Measurements from ENCODE around the gene ZNF652. TPM values are rescaled to one million over a fixed set of nuclear protein-coding genes. Genes with fewer than 3 reads are reported as not detected.

Gene ZNF652
- polyA plus RNA-seq, 4 donors = 8.6 to 27.3 (median 17.6) TPM

GRCh38 chr17:49403514-49404289 is 41.7 kb upstream of the ZNF652 start:
- Histone ChIP-seq H3K27me3 (ENCODE audit: control insufficient read depth in 3 of 3, insufficient read depth in 3 of 3, low read length in 3 of 3) (no peaks in the 10 kb centered on the region), H3K36me3 (ENCODE audit: control insufficient read depth in 3 of 3, insufficient read depth in 2 of 3, low read depth in 1 of 3, low read length in 3 of 3) (peaks cover 7 to 55% (median 12%) of the 10 kb centered on the region in 3 donors), H3K4me1 (ENCODE audit: control insufficient read depth in 3 of 3, insufficient read depth in 2 of 3, low read depth in 1 of 3, low read length in 2 of 3) (peaks cover 0 to 3% (median 0%) of the 10 kb centered on the region in 3 donors), H3K9me3 (ENCODE audit: control insufficient read depth in 2 of 2, insufficient read depth in 1 of 2, low read depth in 1 of 2, low read length in 1 of 2) (no peaks in the 10 kb centered on the region), H3K27ac (ENCODE audit: low read depth in 1 of 3, low read length in 2 of 3) (peak overlapping the region in 1 of 3 donors; percentile 61), H3K4me3 (ENCODE audit: low read depth in 1 of 3, low read length in 3 of 3) (no peak overlapping the region)
- 74 to 89% (median 84%) methylated on average over 10 of the region's 10 CpGs for WGBS, 3 donors
- FAIRE-seq = no peak
- DNase-seq = no peak

- H3K4me1 ChIP-seq (ENCODE audit: control insufficient read depth in 3 of 3, insufficient read depth in 2 of 3, low read depth in 1 of 3, low read length in 2 of 3) = no peaks in the 10 kb centered on the region
- peaks cover 7 to 47% (median 12%) of the 10 kb centered on the region in 3 donors for H3K36me3 ChIP-seq (ENCODE audit: control insufficient read depth in 3 of 3, insufficient read depth in 2 of 3, low read depth in 1 of 3, low read length in 3 of 3)
- no peaks in the 10 kb centered on the region for H3K9me3 ChIP-seq (ENCODE audit: control insufficient read depth in 2 of 2, insufficient read depth in 1 of 2, low read depth in 1 of 2, low read length in 1 of 2)
- H3K27ac ChIP-seq (ENCODE audit: low read depth in 1 of 3, low read length in 2 of 3) = peak overlapping the region in 1 of 3 donors; percentile 7
- 75 to 80% (median 80%) methylated on average over 6 of the region's 6 CpGs for WGBS, 3 donors
- H3K27me3 ChIP-seq (ENCODE audit: control insufficient read depth in 3 of 3, insufficient read depth in 3 of 3, low read length in 3 of 3) = no peaks in the 10 kb centered on the region
- FAIRE-seq = no peak
- H3K4me3 ChIP-seq (ENCODE audit: low read depth in 1 of 3, low read length in 3 of 3) = no peak overlapping the region
- DNase-seq = no peak
Measured at GRCh38 chr17:49402706-49403105, 40.7 kb upstream of the ZNF652 start.

DNA sequence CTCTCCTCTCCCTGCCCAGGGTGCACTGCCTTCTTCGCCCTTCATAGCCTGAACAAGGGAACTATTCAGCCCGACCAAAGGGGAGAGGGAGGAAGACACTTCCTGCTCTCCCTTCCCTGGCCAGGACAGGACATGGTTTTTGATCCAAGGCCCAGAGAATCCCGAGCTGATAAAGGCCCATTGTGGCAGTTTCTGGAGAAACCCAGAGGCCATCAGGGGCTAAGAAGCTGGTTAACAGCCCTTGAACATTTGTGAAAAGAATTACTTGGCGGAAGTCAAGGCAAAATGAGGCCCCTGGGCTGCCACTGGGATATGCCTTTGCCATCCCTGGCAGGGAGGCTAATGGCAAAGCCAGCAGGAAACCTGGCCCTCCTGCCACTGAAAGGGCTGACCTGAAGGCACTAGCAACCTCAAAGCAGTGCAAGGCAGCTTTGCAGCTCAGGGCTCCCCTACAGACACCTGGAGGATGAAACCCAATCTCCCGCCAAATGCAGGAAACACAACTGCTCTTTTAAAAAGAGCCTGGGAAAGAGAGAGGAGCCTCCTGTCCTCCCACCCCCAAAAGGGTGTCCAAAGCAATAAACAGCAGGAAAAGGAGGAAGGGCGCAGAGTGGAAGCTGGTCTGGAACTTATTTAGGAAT is 40.0 kb upstream of the ZNF652 start:
- FAIRE-seq (no peak), DNase-seq (no peak)
- no peak overlapping the region for H3K4me3 ChIP-seq (ENCODE audit: low read depth in 1 of 3, low read length in 3 of 3)
- no peaks in the 10 kb centered on the region for H3K9me3 ChIP-seq (ENCODE audit: control insufficient read depth in 2 of 2, insufficient read depth in 1 of 2, low read depth in 1 of 2, low read length in 1 of 2)
- 74 to 82% (median 78%) methylated on average over 6 of the region's 6 CpGs for WGBS, 3 donors
- H3K4me1 ChIP-seq (ENCODE audit: control insufficient read depth in 3 of 3, insufficient read depth in 2 of 3, low read depth in 1 of 3, low read length in 2 of 3) = no peaks in the 10 kb centered on the region
- no peak overlapping the region for H3K27ac ChIP-seq (ENCODE audit: low read depth in 1 of 3, low read length in 2 of 3)
- peaks cover 7 to 44% (median 12%) of the 10 kb centered on the region in 3 donors for H3K36me3 ChIP-seq (ENCODE audit: control insufficient read depth in 3 of 3, insufficient read depth in 2 of 3, low read depth in 1 of 3, low read length in 3 of 3)
- no peaks in the 10 kb centered on the region for H3K27me3 ChIP-seq (ENCODE audit: control insufficient read depth in 3 of 3, insufficient read depth in 3 of 3, low read length in 3 of 3)

DNA sequence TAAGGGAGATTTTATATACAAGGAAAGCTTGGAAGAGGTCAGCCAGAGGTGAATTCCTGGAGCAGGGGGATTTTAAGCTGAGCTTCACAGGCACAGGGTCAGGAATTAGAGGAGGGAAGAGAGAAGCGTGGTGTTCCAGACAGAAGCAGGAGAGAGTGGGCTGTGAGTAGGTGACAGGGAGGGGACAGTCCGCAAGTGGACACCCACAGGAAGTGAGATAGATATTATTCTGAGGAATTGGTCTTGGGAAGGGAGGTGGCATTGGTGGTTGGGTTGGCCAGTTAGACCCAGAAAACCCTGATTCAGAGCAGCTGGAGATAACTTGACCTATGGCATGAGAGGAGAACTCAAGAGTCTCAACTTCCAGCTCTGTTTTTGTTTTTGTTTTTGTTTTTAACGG is 37.9 kb upstream of the ZNF652 start:
- FAIRE-seq = no peak
- Histone ChIP-seq H3K27ac (ENCODE audit: low read depth in 1 of 3, low read length in 2 of 3) (no peak overlapping the region), H3K4me3 (ENCODE audit: low read depth in 1 of 3, low read length in 3 of 3) (no peak overlapping the region), H3K36me3 (ENCODE audit: control insufficient read depth in 3 of 3, insufficient read depth in 2 of 3, low read depth in 1 of 3, low read length in 3 of 3) (peaks cover 3 to 29% (median 4%) of the 10 kb centered on the region in 3 donors), H3K9me3 (ENCODE audit: control insufficient read depth in 2 of 2, insufficient read depth in 1 of 2, low read depth in 1 of 2, low read length in 1 of 2) (no peaks in the 10 kb centered on the region), H3K4me1 (ENCODE audit: control insufficient read depth in 3 of 3, insufficient read depth in 2 of 3, low read depth in 1 of 3, low read length in 2 of 3) (no peaks in the 10 kb centered on the region), H3K27me3 (ENCODE audit: control insufficient read depth in 3 of 3, insufficient read depth in 3 of 3, low read length in 3 of 3) (no peaks in the 10 kb centered on the region)
- no peak for DNase-seq
- WGBS, 3 donors = 69 to 86% (median 75%) methylated on average over 3 of the region's 3 CpGs

DNA sequence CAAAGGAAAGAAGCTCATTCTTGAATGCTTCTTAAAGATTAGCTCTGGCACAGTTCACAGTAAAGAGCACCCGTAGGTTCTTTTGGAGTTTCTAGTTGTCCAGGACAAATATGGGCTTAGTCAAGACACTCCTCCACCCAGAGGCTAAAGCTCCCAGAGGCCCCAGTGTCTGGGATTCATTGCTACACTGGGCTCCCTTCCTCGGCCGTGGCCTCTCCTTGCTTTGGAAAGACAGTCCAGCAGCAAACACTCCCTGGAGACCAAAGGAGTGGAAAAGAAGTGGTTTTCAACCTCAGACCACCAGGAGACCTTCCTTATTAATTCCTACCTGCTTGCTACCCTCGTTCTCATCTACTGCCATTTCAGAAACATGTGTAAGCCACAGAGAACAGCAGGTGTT is 35.5 kb upstream of the ZNF652 start:
- no peak overlapping the region for H3K27ac ChIP-seq (ENCODE audit: low read depth in 1 of 3, low read length in 2 of 3)
- H3K27me3 ChIP-seq (ENCODE audit: control insufficient read depth in 3 of 3, insufficient read depth in 3 of 3, low read length in 3 of 3) = no peaks in the 10 kb centered on the region
- FAIRE-seq (no peak), DNase-seq (no peak)
- H3K9me3 ChIP-seq (ENCODE audit: control insufficient read depth in 2 of 2, insufficient read depth in 1 of 2, low read depth in 1 of 2, low read length in 1 of 2) = no peaks in the 10 kb centered on the region
- peaks cover 0 to 7% (median 0%) of the 10 kb centered on the region in 3 donors for H3K36me3 ChIP-seq (ENCODE audit: control insufficient read depth in 3 of 3, insufficient read depth in 2 of 3, low read depth in 1 of 3, low read length in 3 of 3)
- H3K4me1 ChIP-seq (ENCODE audit: control insufficient read depth in 3 of 3, insufficient read depth in 2 of 3, low read depth in 1 of 3, low read length in 2 of 3) = no peaks in the 10 kb centered on the region
- H3K4me3 ChIP-seq (ENCODE audit: low read depth in 1 of 3, low read length in 3 of 3) = no peak overlapping the region
- 57 to 68% (median 61%) methylated on average over 4 of the region's 4 CpGs for WGBS, 3 donors

DNA sequence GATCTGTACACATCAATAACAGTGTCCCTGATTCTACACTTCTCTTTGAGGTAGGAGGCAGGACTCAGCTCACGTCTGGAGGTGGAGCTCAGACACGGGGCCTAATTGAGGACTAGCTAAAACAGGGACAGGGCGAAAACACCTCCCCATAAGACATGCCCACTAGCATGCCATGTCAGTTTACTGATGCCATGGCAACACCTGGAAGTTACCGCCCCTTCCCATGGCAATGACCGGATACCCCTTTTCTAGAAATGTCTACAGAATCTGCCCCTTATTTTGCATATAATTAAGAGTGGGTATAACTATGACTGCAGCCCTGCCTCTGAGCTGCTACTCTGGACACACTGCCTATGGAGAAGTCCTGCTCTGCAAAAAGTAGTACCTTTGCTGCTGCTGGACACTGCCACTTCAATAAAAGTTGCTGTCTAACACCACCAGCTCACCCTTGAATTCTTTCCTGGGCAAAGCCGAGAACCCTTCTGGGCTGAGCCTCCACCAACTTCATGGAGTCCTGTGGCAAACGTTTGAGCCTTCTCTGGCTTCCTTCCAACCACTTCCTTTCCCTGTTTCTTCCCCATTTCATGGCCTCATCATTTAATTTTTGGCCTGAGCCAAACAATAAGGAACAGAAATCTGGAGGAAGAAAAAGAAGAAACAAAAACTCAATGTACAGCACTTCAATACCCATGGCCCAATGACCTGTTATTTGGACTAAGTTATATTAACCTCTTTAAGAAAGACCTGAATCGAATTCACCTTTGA is 31.6 kb upstream of the ZNF652 start:
- H3K4me3 ChIP-seq (ENCODE audit: low read depth in 1 of 3, low read length in 3 of 3) = no peak overlapping the region
- no peak overlapping the region for H3K27ac ChIP-seq (ENCODE audit: low read depth in 1 of 3, low read length in 2 of 3)
- H3K9me3 ChIP-seq (ENCODE audit: control insufficient read depth in 2 of 2, insufficient read depth in 1 of 2, low read depth in 1 of 2, low read length in 1 of 2) = no peaks in the 10 kb centered on the region
- no peak for FAIRE-seq
- DNase-seq = no peak
- H3K27me3 ChIP-seq (ENCODE audit: control insufficient read depth in 3 of 3, insufficient read depth in 3 of 3, low read length in 3 of 3) = no peaks in the 10 kb centered on the region
- H3K36me3 ChIP-seq (ENCODE audit: control insufficient read depth in 3 of 3, insufficient read depth in 2 of 3, low read depth in 1 of 3, low read length in 3 of 3) = no peaks in the 10 kb centered on the region
- 74 to 90% (median 84%) methylated on average over 8 of the region's 8 CpGs for WGBS, 3 donors
- H3K4me1 ChIP-seq (ENCODE audit: control insufficient read depth in 3 of 3, insufficient read depth in 2 of 3, low read depth in 1 of 3, low read length in 2 of 3) = peaks cover 2 to 16% (median 5%) of the 10 kb centered on the region in 3 donors

- DNase-seq = peak; percentile 14 to 80
- H3K4me3 ChIP-seq (ENCODE audit: low read depth in 1 of 3, low read length in 3 of 3) = no peak overlapping the region
- WGBS, 3 donors = 47 to 58% (median 49%) methylated on average over 9 of the region's 9 CpGs
- H3K4me1 ChIP-seq (ENCODE audit: control insufficient read depth in 3 of 3, insufficient read depth in 2 of 3, low read depth in 1 of 3, low read length in 2 of 3) = peaks cover 2 to 16% (median 5%) of the 10 kb centered on the region in 3 donors
- peak overlapping the region in 2 of 3 donors; percentile 5 to 92 for H3K27ac ChIP-seq (ENCODE audit: low read depth in 1 of 3, low read length in 2 of 3)
- no peaks in the 10 kb centered on the region for H3K36me3 ChIP-seq (ENCODE audit: control insufficient read depth in 3 of 3, insufficient read depth in 2 of 3, low read depth in 1 of 3, low read length in 3 of 3)
- no peaks in the 10 kb centered on the region for H3K9me3 ChIP-seq (ENCODE audit: control insufficient read depth in 2 of 2, insufficient read depth in 1 of 2, low read depth in 1 of 2, low read length in 1 of 2)
- no peak for FAIRE-seq
- H3K27me3 ChIP-seq (ENCODE audit: control insufficient read depth in 3 of 3, insufficient read depth in 3 of 3, low read length in 3 of 3) = no peaks in the 10 kb centered on the region
Measured at GRCh38 chr17:49390548-49391324, 28.7 kb upstream of the ZNF652 start.

Data from small intestine (tissue), 7 donors.